ENCODE data around the gene NELFCD. TPM values are rescaled to one million over a fixed set of nuclear protein-coding genes. Genes with fewer than 3 reads are reported as not detected.

The NELFCD gene
- polyA plus RNA-seq, 1 of the 3 experiments (the other 2 are of a cell fraction), result 90.0 TPM

GRCh38 chr20:59027741-59028320 lies 46.8 kb downstream of the NELFCD start:
- H3K4me2 ChIP-seq, result peak overlapping the region; percentile 92
- ChIA-PET POLR2A (no interaction called here), CTCF (interaction anchor here (0.8 to 1.2 kb wide), 3 partner anchors 60 to 468 kb away, joined by 3 to 4 read pairs (median 3); no protein-coding TSS in a partner anchor)
- WGBS (ENCODE audit: low lambda C conversion rate), result 87% methylated on average over 8 of the region's 8 CpGs
- no peaks in the 10 kb centered on the region for H3K9me3 ChIP-seq
- H2AFZ ChIP-seq (ENCODE audit: low read depth), result no peak overlapping the region
- H3K9ac ChIP-seq, result no peak overlapping the region
- H3K4me1 ChIP-seq (ENCODE audit: control insufficient read depth in 1 of 2, insufficient read depth in 2 of 2, low read depth in 1 of 2, low read length in 1 of 2), result peaks cover 30 to 45% of the 10 kb centered on the region in 2 experiments; a peak in 3 of 4 replicates
- DNase-seq, result no peak
- H3F3A ChIP-seq (replicated peaks; ENCODE audit: insufficient read depth), result peaks cover 6% of the 10 kb centered on the region
- H4K20me1 ChIP-seq (ENCODE audit: insufficient read depth), result peaks cover 39% of the 10 kb centered on the region
- H3K4me3 ChIP-seq (ENCODE audit: low read depth in 2 of 2, low read length in 1 of 2), result no peak overlapping the region
- H3K36me3 ChIP-seq (replicated peaks in 1 of 2; ENCODE audit: control insufficient read depth in 1 of 2, insufficient read depth in 2 of 2, low read length in 1 of 2), result peaks cover 55 to 78% of the 10 kb centered on the region in 2 experiments
- TF ChIP-seq FOSL2 (IDR thresholded peaks at IDR 0.05; ENCODE audit: borderline replicate concordance, low read depth), result peak; percentile 21; the same call in 1 of the 2 replicates
- TF ChIP-seq SIN3A (IDR thresholded peaks at IDR 0.05; ENCODE audit: borderline replicate concordance, low read depth, low read length), result no peak
- H3K9me2 ChIP-seq, result no peaks in the 10 kb centered on the region
- peaks cover 79% of the 10 kb centered on the region for H3K79me2 ChIP-seq (ENCODE audit: insufficient read depth)
- peak overlapping the region in 1 of 2 experiments; percentile 31; a peak in 3 of 4 replicates for H3K27ac ChIP-seq (ENCODE audit: low read depth in 2 of 2, low read length in 1 of 2)
- no peaks in the 10 kb centered on the region for H3K27me3 ChIP-seq (ENCODE audit: insufficient read depth)

GRCh38 chr20:59028812-59029211 lies 47.8 kb downstream of the NELFCD start:
- H3K79me2 ChIP-seq (ENCODE audit: insufficient read depth), result peaks cover 79% of the 10 kb centered on the region
- peaks cover 15% of the 10 kb centered on the region for H3F3A ChIP-seq (replicated peaks; ENCODE audit: insufficient read depth)
- CTCF ChIA-PET, result interaction anchor here (0.6 to 1.1 kb wide), 6 partner anchors 8 to 467 kb away, joined by 3 to 5 read pairs (median 3); no protein-coding TSS in a partner anchor
- H3K4me2 ChIP-seq, result peak overlapping the region; percentile 92
- H3K9me2 ChIP-seq, result no peaks in the 10 kb centered on the region
- peaks cover 50 to 74% of the 10 kb centered on the region in 2 experiments for H3K36me3 ChIP-seq (replicated peaks in 1 of 2; ENCODE audit: control insufficient read depth in 1 of 2, insufficient read depth in 2 of 2, low read length in 1 of 2)
- H3K27ac ChIP-seq (ENCODE audit: low read depth in 2 of 2, low read length in 1 of 2), result peak overlapping the region; percentile 31 to 36; a peak in 3 of 4 replicates
- peaks cover 30 to 48% of the 10 kb centered on the region in 2 experiments; a peak in 3 of 4 replicates for H3K4me1 ChIP-seq (ENCODE audit: control insufficient read depth in 1 of 2, insufficient read depth in 2 of 2, low read depth in 1 of 2, low read length in 1 of 2)
- WGBS (ENCODE audit: low lambda C conversion rate), result 44% methylated on average over 2 of the region's 2 CpGs
- H2AFZ ChIP-seq (ENCODE audit: low read depth), result no peak overlapping the region
- POLR2A ChIA-PET, result interaction anchor here (1.2 kb wide), 1 partner anchor 13 kb away, joined by 5 read pairs; no protein-coding TSS in a partner anchor
- no peaks in the 10 kb centered on the region for H3K9me3 ChIP-seq
- TF ChIP-seq TCF12 (IDR thresholded peaks at IDR 0.05) (no peak), TAF1 (IDR thresholded peaks at IDR 0.05; ENCODE audit: borderline replicate concordance, low read depth, low read length) (no peak), NRF1 (IDR thresholded peaks at IDR 0.05; ENCODE audit: low read depth, low read length) (no peak), EP300 (IDR thresholded peaks at IDR 0.05; ENCODE audit: borderline replicate concordance in 1 of 2, low read depth in 1 of 2, low read length in 1 of 2) (no peak), FOXM1 (IDR thresholded peaks at IDR 0.05; ENCODE audit: low read depth) (no peak), USF2 (IDR thresholded peaks at IDR 0.05; ENCODE audit: borderline replicate concordance, low read depth, low read length) (no peak), CHD2 (IDR thresholded peaks at IDR 0.05; ENCODE audit: low read length, partially characterized antibody) (no peak), MAX (IDR thresholded peaks at IDR 0.05; ENCODE audit: low read depth) (no peak), RCOR1 (IDR thresholded peaks at IDR 0.05; ENCODE audit: low read length) (no peak), RAD21 (IDR thresholded peaks at IDR 0.05; ENCODE audit: low read length) (no peak), PBX3 (IDR thresholded peaks at IDR 0.05) (no peak), MEF2A (IDR thresholded peaks at IDR 0.05; ENCODE audit: borderline replicate concordance, low read depth) (no peak), FOSL2 (IDR thresholded peaks at IDR 0.05; ENCODE audit: borderline replicate concordance, low read depth) (no peak)
- no peaks in the 10 kb centered on the region for H3K27me3 ChIP-seq (ENCODE audit: insufficient read depth)
- H3K9ac ChIP-seq, result peak overlapping the region; percentile 22
- no peak for DNase-seq
- H3K4me3 ChIP-seq (ENCODE audit: low read depth in 2 of 2, low read length in 1 of 2), result peak overlapping the region; percentile 28 to 32; a peak in 3 of 4 replicates
- peaks cover 39% of the 10 kb centered on the region for H4K20me1 ChIP-seq (ENCODE audit: insufficient read depth)

Data from SK-N-SH (cell line).